CD14-positive monocyte (primary cell): Measurements from ENCODE around the gene TAS1R1. TPM values are rescaled to one million over a fixed set of nuclear protein-coding genes. Genes with fewer than 3 reads are reported as not detected.
"Not testable (repeated sequence)": the region's sequence is repeated elsewhere in the genome, so short reads cannot be mapped to it uniquely, and the experiment has no call there.

ENCODE experiments used
- DNase-seq, 3 donors: peaks; one replicate each; pipeline ENCODE4 v3.0.0-alpha.2; 2011 to 2022
- H2AFZ ChIP-seq: 2 replicates; pipeline ENCODE4 v1.6.0; 2012; ENCODE audit warnings: mild to moderate bottlenecking, low read depth, low read length, inconsistent platforms; ENCODE audit not compliant: insufficient read depth, poor library complexity, severe bottlenecking
- H3K27ac ChIP-seq, 2 donors: 1 replicate in 1 of 2; 2 replicates in 1 of 2; pipeline ENCODE4 v1.5.1; 2012 to 2013; ENCODE audit warnings: low read length in 2 of 2, control low read depth in 1 of 2, inconsistent platforms in 1 of 2, low read depth in 1 of 2, mild to moderate bottlenecking in 1 of 2
- H3K27me3 ChIP-seq, 2 donors: one replicate each; pipeline versions ENCODE4 v1.6.0 to v1.6.1; 2011 to 2013; ENCODE audit warnings: low read length in 2 of 2; ENCODE audit not compliant: control insufficient read depth in 2 of 2, insufficient read depth in 2 of 2
- H3K36me3 ChIP-seq, 2 donors: replicated peaks in 1 of 2; 1 replicate in 1 of 2; 2 replicates in 1 of 2; pipeline versions ENCODE4 v1.5.1 to v1.6.1; 2012 to 2013; ENCODE audit warnings: low read length in 2 of 2, control low read depth in 1 of 2, inconsistent platforms in 1 of 2, mild to moderate bottlenecking in 1 of 2; ENCODE audit not compliant: insufficient read depth in 2 of 2, control insufficient read depth in 1 of 2
- H3K4me1 ChIP-seq, 2 donors: 1 replicate in 1 of 2; 2 replicates in 1 of 2; pipeline versions ENCODE4 v1.5.1 to v1.6.1; 2012 to 2013; ENCODE audit warnings: low read length in 2 of 2, control low read depth in 1 of 2, inconsistent platforms in 1 of 2, mild to moderate bottlenecking in 1 of 2, moderate library complexity in 1 of 2; ENCODE audit not compliant: insufficient read depth in 2 of 2, control insufficient read depth in 1 of 2
- H3K4me2 ChIP-seq: replicated peaks from 2 replicates; pipeline ENCODE3; 2012; ENCODE audit warnings: low read length, moderate library complexity, mild to moderate bottlenecking; ENCODE audit not compliant: poor library complexity, severe bottlenecking; ENCODE audit errors: extremely low read depth
- H3K4me3 ChIP-seq, 3 experiments: fragments of 200-600 bp in 1 of 3; sonication (generic) in 1 of 3; replicated peaks in 1 of 3; 1 replicate in 2 of 3; 2 replicates in 1 of 3; pipeline ENCODE4 v1.5.1; 2011 to 2013; ENCODE audit warnings: low read length in 3 of 3, mild to moderate bottlenecking in 3 of 3, control low read depth in 2 of 3, low read depth in 2 of 3, inconsistent platforms in 1 of 3, moderate library complexity in 1 of 3
- H3K79me2 ChIP-seq: 2 replicates; pipeline ENCODE4 v1.6.0; 2012; ENCODE audit warnings: mild to moderate bottlenecking, control low read depth, inconsistent platforms, low read length, moderate library complexity; ENCODE audit not compliant: insufficient read depth
- H3K9ac ChIP-seq: 2 replicates; pipeline ENCODE4 v1.6.0; 2017; ENCODE audit warnings: low read length, mild to moderate bottlenecking; ENCODE audit not compliant: insufficient read depth, poor library complexity, severe bottlenecking
- H3K9me3 ChIP-seq, 2 donors: replicated peaks in 1 of 2; 1 replicate in 1 of 2; 2 replicates in 1 of 2; pipeline versions ENCODE4 v1.5.1 to v1.6.1; 2012 to 2013; ENCODE audit warnings: low read length in 2 of 2, control low read depth in 1 of 2; ENCODE audit not compliant: control insufficient read depth in 1 of 2, insufficient read depth in 1 of 2
- H4K20me1 ChIP-seq: 2 replicates; pipeline ENCODE4 v1.6.0; 2012; ENCODE audit warnings: mild to moderate bottlenecking, low read length, control low read depth, moderate library complexity; ENCODE audit not compliant: insufficient read depth
- H3K27ac Mint-ChIP-seq, 7 donors: one replicate each; pipeline ENCODE4 v1.8.0; 2020; ENCODE audit warnings: mild to moderate bottlenecking in 7 of 7, mixed read lengths in 7 of 7, moderate library complexity in 6 of 7, inconsistent platforms in 2 of 7
- H3K27me3 Mint-ChIP-seq, 3 donors: one replicate each; pipeline ENCODE4 v1.8.0; 2021 to 2022; ENCODE audit warnings: low read depth in 3 of 3, mild to moderate bottlenecking in 3 of 3, mixed read lengths in 3 of 3, moderate library complexity in 3 of 3, inconsistent platforms in 1 of 3
- H3K36me3 Mint-ChIP-seq, 2 donors: one replicate each; pipeline ENCODE4 v1.8.0; 2020; ENCODE audit warnings: mixed read lengths in 2 of 2, inconsistent platforms in 1 of 2, mild to moderate bottlenecking in 1 of 2
- H3K4me1 Mint-ChIP-seq: one replicate; pipeline ENCODE4 v1.8.0; 2020; ENCODE audit warnings: mild to moderate bottlenecking, mixed read lengths
- H3K4me3 Mint-ChIP-seq, 2 donors: one replicate each; pipeline ENCODE4 v1.8.0; 2020; ENCODE audit warnings: mild to moderate bottlenecking in 2 of 2, mixed read lengths in 2 of 2, moderate library complexity in 1 of 2
- H3K9me3 Mint-ChIP-seq, 7 donors: one replicate each; pipeline ENCODE4 v1.8.0; 2020 to 2022; ENCODE audit warnings: mixed read lengths in 7 of 7, mild to moderate bottlenecking in 6 of 7, moderate library complexity in 6 of 7, inconsistent platforms in 2 of 7
- WGBS: methylation state at CpG from one replicate; pipeline ENCODE4 v1.1.5; 2013; ENCODE audit warnings: missing lambda C conversion rate; ENCODE audit not compliant: insufficient coverage; 5-methylcytosine and 5-hydroxymethylcytosine counted together
- intact Hi-C, 2 donors: fragments of 100-400 bp; cut with micrococcal nuclease; formaldehyde crosslinking; loops; one replicate each; pipeline versions ENCODE4 v1.15.0 to v1.15.1; 2023
- polyA plus RNA-seq, 3 donors: library from polyadenylated mRNA; depleted of rRNA in 1 of 3; unstranded in 2 of 3; stranded (reverse) in 1 of 3; fragments of 300-500 nt in 2 of 3; fragments of >200 nt in 1 of 3; fragmentation: Illumina TruSeq in 2 of 3; gene quantifications; 1 replicate in 2 of 3; 2 replicates in 1 of 3; pipeline ENCODE4 v1.2.3, GENCODE V29; 2012 to 2021
- TF ChIP-seq, protein P1 (sequence below): fragments of 200-600 bp; IDR thresholded peaks from one replicate; pipeline ENCODE4 v1.8.0; 2022; ENCODE audit warnings: antibody characterized with exemption, mild to moderate bottlenecking

The TAS1R1 gene
- polyA plus RNA-seq, 3 donors: not detected

DNA sequence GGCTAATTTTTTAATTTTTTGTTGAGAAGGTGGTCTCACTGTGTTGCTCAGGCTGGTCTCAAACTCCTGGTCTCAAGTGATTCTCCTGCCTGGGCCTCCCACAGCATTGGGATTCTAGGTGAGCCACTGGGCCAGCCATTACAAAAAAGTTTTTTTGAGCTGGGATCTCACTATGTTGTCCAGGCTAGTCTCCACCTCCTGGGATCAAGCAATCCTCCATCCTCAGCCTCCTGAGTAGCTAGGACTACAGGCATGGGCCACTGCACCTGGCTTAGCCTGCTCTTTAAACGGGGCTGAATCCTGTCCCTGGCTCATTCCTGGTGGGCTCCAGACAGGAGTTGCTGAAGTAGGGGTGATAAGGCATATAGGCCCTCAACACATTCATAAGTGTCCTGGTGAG, 2.5 kb downstream of the TAS1R1 start:
- no peak overlapping the region for H3K4me2 ChIP-seq
- H3K79me2 ChIP-seq: peaks cover 16% of the 10 kb centered on the region
- H3K9me3 ChIP-seq: no peaks in the 10 kb centered on the region
- DNase-seq: no peak
- no peaks in the 10 kb centered on the region for H3K36me3 ChIP-seq
- TF ChIP-seq, protein P1, sequence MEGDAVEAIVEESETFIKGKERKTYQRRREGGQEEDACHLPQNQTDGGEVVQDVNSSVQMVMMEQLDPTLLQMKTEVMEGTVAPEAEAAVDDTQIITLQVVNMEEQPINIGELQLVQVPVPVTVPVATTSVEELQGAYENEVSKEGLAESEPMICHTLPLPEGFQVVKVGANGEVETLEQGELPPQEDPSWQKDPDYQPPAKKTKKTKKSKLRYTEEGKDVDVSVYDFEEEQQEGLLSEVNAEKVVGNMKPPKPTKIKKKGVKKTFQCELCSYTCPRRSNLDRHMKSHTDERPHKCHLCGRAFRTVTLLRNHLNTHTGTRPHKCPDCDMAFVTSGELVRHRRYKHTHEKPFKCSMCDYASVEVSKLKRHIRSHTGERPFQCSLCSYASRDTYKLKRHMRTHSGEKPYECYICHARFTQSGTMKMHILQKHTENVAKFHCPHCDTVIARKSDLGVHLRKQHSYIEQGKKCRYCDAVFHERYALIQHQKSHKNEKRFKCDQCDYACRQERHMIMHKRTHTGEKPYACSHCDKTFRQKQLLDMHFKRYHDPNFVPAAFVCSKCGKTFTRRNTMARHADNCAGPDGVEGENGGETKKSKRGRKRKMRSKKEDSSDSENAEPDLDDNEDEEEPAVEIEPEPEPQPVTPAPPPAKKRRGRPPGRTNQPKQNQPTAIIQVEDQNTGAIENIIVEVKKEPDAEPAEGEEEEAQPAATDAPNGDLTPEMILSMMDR: no peak
- peaks cover under 1 to 6% (median 3%) of the 10 kb centered on the region in 3 donors for H3K27me3 Mint-ChIP-seq
- no peaks in the 10 kb centered on the region for H4K20me1 ChIP-seq
- no peak overlapping the region for H3K27ac ChIP-seq
- H3K9me3 Mint-ChIP-seq: peaks cover 0 to 5% (median 0%) of the 10 kb centered on the region in 7 donors
- no peak overlapping the region for H3K9ac ChIP-seq
- H3K27ac Mint-ChIP-seq: no peak overlapping the region
- intact Hi-C loops: loop anchor here (5.0 to 10.0 kb wide), 2 partner anchors 65 to 163 kb away; partner anchors contain the start of genes ACOT7 (in 1 of the 2) and THAP3 (in 1 of the 2)
- WGBS: no CpG with 5 or more reads among the region's 1 CpG
- H3K36me3 Mint-ChIP-seq: peaks cover 0 to under 1% of the 10 kb centered on the region in 2 donors
- no peak overlapping the region for H2AFZ ChIP-seq
- no peak overlapping the region for H3K4me3 Mint-ChIP-seq
- peaks cover 14 to 22% of the 10 kb centered on the region in 2 donors for H3K4me1 ChIP-seq
- H3K4me3 ChIP-seq: no peak overlapping the region
- H3K27me3 ChIP-seq: no peaks in the 10 kb centered on the region
- peaks cover 11% of the 10 kb centered on the region for H3K4me1 Mint-ChIP-seq

DNA sequence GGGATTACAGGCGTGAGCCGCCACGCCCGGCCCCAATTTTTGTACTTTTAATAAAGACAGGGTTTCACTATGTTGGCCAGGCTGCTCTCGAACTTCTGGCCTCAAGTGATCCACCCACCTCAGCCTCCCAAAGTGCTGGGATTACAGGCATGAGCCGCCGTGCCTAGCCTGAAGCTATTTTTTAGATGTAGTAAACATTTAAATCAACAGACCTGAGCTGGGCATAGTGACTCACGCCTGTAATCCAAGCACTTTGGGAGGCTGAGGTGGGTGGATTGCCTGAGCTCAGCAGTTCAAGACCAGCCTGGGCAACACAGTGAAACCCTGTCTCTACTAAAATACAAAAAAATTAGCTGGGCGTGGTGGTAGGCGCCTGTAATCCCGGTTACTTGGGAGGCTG, 4.1 kb downstream of the TAS1R1 start:
- H3K9me3 Mint-ChIP-seq, H3K36me3 Mint-ChIP-seq, H3K4me3 ChIP-seq, H3K79me2 ChIP-seq, H3K27ac Mint-ChIP-seq, H3K27ac ChIP-seq, DNase-seq, H3K4me2 ChIP-seq, H2AFZ ChIP-seq, H3K27me3 ChIP-seq, H3K4me1 ChIP-seq, H3K9me3 ChIP-seq, H3K36me3 ChIP-seq, H4K20me1 ChIP-seq, H3K27me3 Mint-ChIP-seq, H3K4me1 Mint-ChIP-seq, H3K9ac ChIP-seq, H3K4me3 Mint-ChIP-seq: not testable (repeated sequence)
- WGBS: no CpG with 5 or more reads among the region's 11 CpGs
- intact Hi-C loops: loop anchor here (5.0 to 10.0 kb wide), 2 partner anchors 63 to 164 kb away; partner anchors contain the start of genes ACOT7 (in 1 of the 2) and THAP3 (in 1 of the 2)
